ENCODE measurements around the gene PPP1R10.

- TF ChIP-seq CTCF (conservative IDR thresholded peaks at IDR 0.05) = no peak
- no peak for TF ChIP-seq EZH2 (IDR thresholded peaks at IDR 0.05; ENCODE audit: low read depth)
Observed at GRCh38 chr6:30625511-30625910, 8.5 kb upstream of the PPP1R10 start.

Measured in PC-9 (cell line).